Skin of body (tissue), 2 donors: Measurements from ENCODE around the gene FBN3. TPM values are rescaled to one million over a fixed set of nuclear protein-coding genes. Genes with fewer than 3 reads are reported as not detected.
"Not testable (repeated sequence)": the region's sequence is repeated elsewhere in the genome, so short reads cannot be mapped to it uniquely, and the experiment has no call there.

Experiments
- DNase-seq: peaks from one replicate; lab custom pipeline; 2025; lab: John Stamatoyannopoulos, UW
- total RNA-seq: library from RNA; depleted of rRNA; stranded (reverse); fragments of >200 nt; gene quantifications from one replicate; pipeline ENCODE4 v1.2.3, GENCODE V29; 2014

Gene FBN3
- 6.9 TPM for total RNA-seq

- DNase-seq: no peak
Observed at GRCh38 chr19:8149261-8150094, at the start of gene FBN3. FBN3 (minus strand) TSS chr19:8149592; CDS start chr19:8147480, 2,112 bp downstream.

GRCh38 chr19:8196271-8196927 lies 47.0 kb upstream of the FBN3 start:
- no peak for DNase-seq

- no peak for DNase-seq
Observed at GRCh38 chr19:8194528-8195267, 45.3 kb upstream of the FBN3 start.

- DNase-seq: no peak
Observed at GRCh38 chr19:8192221-8192820, 42.9 kb upstream of the FBN3 start.

GRCh38 chr19:8185343-8186068 lies 36.1 kb upstream of the FBN3 start:
- no peak for DNase-seq

GRCh38 chr19:8184274-8184673 lies 34.9 kb upstream of the FBN3 start:
- no peak for DNase-seq

- no peak for DNase-seq
Observed at GRCh38 chr19:8180018-8180417, 30.6 kb upstream of the FBN3 start.

GRCh38 chr19:8174706-8175105 lies 25.3 kb upstream of the FBN3 start:
- DNase-seq: no peak

- no peak for DNase-seq
Observed at GRCh38 chr19:8168537-8168936, 19.1 kb upstream of the FBN3 start.

GRCh38 chr19:8167985-8168384 lies 18.6 kb upstream of the FBN3 start:
- DNase-seq: no peak

GRCh38 chr19:8163759-8164158 lies 14.4 kb upstream of the FBN3 start:
- no peak for DNase-seq

- DNase-seq: no peak
Observed at GRCh38 chr19:8161135-8161646, 11.8 kb upstream of the FBN3 start.

GRCh38 chr19:8159322-8159721 lies 9.9 kb upstream of the FBN3 start:
- not testable (repeated sequence) for DNase-seq

- peak; percentile 10 for DNase-seq
Observed at GRCh38 chr19:8158411-8159074, 9.2 kb upstream of the FBN3 start.

GRCh38 chr19:8155318-8155717 lies 5.9 kb upstream of the FBN3 start:
- no peak for DNase-seq

GRCh38 chr19:8154014-8154413 lies 4.6 kb upstream of the FBN3 start:
- DNase-seq: not testable (repeated sequence)

GRCh38 chr19:8151767-8152035 lies 2.3 kb upstream of the FBN3 start:
- no peak for DNase-seq

GRCh38 chr19:8150998-8151766 lies 1.8 kb upstream of the FBN3 start:
- no peak for DNase-seq

- DNase-seq: no peak
Observed at GRCh38 chr19:8150178-8150865, 930 bp upstream of the FBN3 start.
